ENCODE results near the gene NID2. TPM values are rescaled to one million over a fixed set of nuclear protein-coding genes. Genes with fewer than 3 reads are reported as not detected.

Gene NID2
- total RNA-seq, 1 donor from 2014 or later: 37.3 TPM

- intact Hi-C loops (cut with DNase I): loop anchor here (2.0 to 5.0 kb wide), 3 partner anchors 17 to 118 kb away; no protein-coding TSS in a partner anchor
These were observed 54.8 kb downstream of the NID2 start for GRCh38 chr14:52013984-52014600.

GRCh38 chr14:52012635-52013034 lies 56.2 kb downstream of the NID2 start:
- intact Hi-C loops (cut with DNase I): loop anchor here (5.0 kb wide), 1 partner anchor 120 kb away; no protein-coding TSS in a partner anchor
- DNase-seq (ENCODE audit: low spot score): no peak

More at GRCh38 chr14:52013984-52014600, 54.8 kb downstream of the NID2 start:
- DNase-seq (ENCODE audit: low spot score): no peak

- DNase-seq (ENCODE audit: low spot score): no peak
- intact Hi-C loops (cut with DNase I): loop anchor here (5.0 kb wide), 1 partner anchor 121 kb away; no protein-coding TSS in a partner anchor
These were observed 57.3 kb downstream of the NID2 start for GRCh38 chr14:52011523-52011922.

GRCh38 chr14:52010173-52010693 lies 58.6 kb downstream of the NID2 start:
- intact Hi-C loops (cut with DNase I): loop anchor here (5.0 kb wide), 1 partner anchor 122 kb away; no protein-coding TSS in a partner anchor
- no peak for DNase-seq (ENCODE audit: low spot score)

- DNase-seq (ENCODE audit: low spot score): no peak
- intact Hi-C loops (cut with DNase I): no loop called here
These were observed 60.7 kb downstream of the NID2 start for GRCh38 chr14:52008136-52008535.

- DNase-seq (ENCODE audit: low spot score): no peak
- intact Hi-C loops (cut with DNase I): no loop called here
These were observed 61.2 kb downstream of the NID2 start for GRCh38 chr14:52007637-52008036.

GRCh38 chr14:52007211-52007610 lies 61.6 kb downstream of the NID2 start:
- intact Hi-C loops (cut with DNase I): no loop called here
- DNase-seq (ENCODE audit: low spot score): no peak

- intact Hi-C loops (cut with DNase I): no loop called here
These were observed 62.5 kb downstream of the NID2 start for GRCh38 chr14:52006361-52006760.

GRCh38 chr14:52005625-52006024 lies 63.2 kb downstream of the NID2 start:
- DNase-seq (ENCODE audit: low spot score): no peak
- intact Hi-C loops (cut with DNase I): no loop called here

More at GRCh38 chr14:52006361-52006760, 62.5 kb downstream of the NID2 start:
- DNase-seq (ENCODE audit: low spot score): no peak

GRCh38 chr14:52003324-52003723 lies 65.5 kb downstream of the NID2 start:
- intact Hi-C loops (cut with DNase I): no loop called here
- no peak for DNase-seq (ENCODE audit: low spot score)

- intact Hi-C loops (cut with DNase I): no loop called here
- no peak for DNase-seq (ENCODE audit: low spot score)
These were observed 66.3 kb downstream of the NID2 start for GRCh38 chr14:52002542-52002941.

GRCh38 chr14:52000696-52001095 lies 68.2 kb downstream of the NID2 start:
- intact Hi-C loops (cut with DNase I): no loop called here
- DNase-seq (ENCODE audit: low spot score): no peak

GRCh38 chr14:52000019-52000582 lies 68.8 kb downstream of the NID2 start:
- no peak for DNase-seq (ENCODE audit: low spot score)
- intact Hi-C loops (cut with DNase I): no loop called here

- intact Hi-C loops (cut with DNase I): no loop called here
These were observed 69.8 kb downstream of the NID2 start for GRCh38 chr14:51999084-51999483.

GRCh38 chr14:51998348-51998747 lies 70.5 kb downstream of the NID2 start:
- DNase-seq (ENCODE audit: low spot score): no peak
- intact Hi-C loops (cut with DNase I): no loop called here

More at GRCh38 chr14:51999084-51999483, 69.8 kb downstream of the NID2 start:
- no peak for DNase-seq (ENCODE audit: low spot score)

- no peak for DNase-seq (ENCODE audit: low spot score)
- intact Hi-C loops (cut with DNase I): loop anchor here (1.0 kb wide), 1 partner anchor 135 kb away; no protein-coding TSS in a partner anchor
These were observed 72.6 kb downstream of the NID2 start for GRCh38 chr14:51996148-51996746.

GRCh38 chr14:51993285-51993920 lies 75.5 kb downstream of the NID2 start:
- no peak for DNase-seq (ENCODE audit: low spot score)
- intact Hi-C loops (cut with DNase I): no loop called here

- intact Hi-C loops (cut with DNase I): no loop called here
These were observed 78.4 kb downstream of the NID2 start for GRCh38 chr14:51990488-51990887.

GRCh38 chr14:51989293-51990234 lies 79.3 kb downstream of the NID2 start, which contains the start of gene RTRAF:
RTRAF (plus strand) TSS chr14:51989546; CDS start chr14:51989640, 94 bp downstream.
- intact Hi-C loops (cut with DNase I): loop anchor here (10.0 kb wide), 1 partner anchor 705 kb away; no protein-coding TSS in a partner anchor
- DNase-seq (ENCODE audit: low spot score): peak; percentile 98

More at GRCh38 chr14:51990488-51990887, 78.4 kb downstream of the NID2 start:
- DNase-seq (ENCODE audit: low spot score): no peak
